Measurements from ENCODE around the gene WWTR1.

The WWTR1 gene

GRCh38 chr3:149657926-149658743 is at the start of gene WWTR1:
WWTR1 (minus strand) TSS chr3:149658025; CDS start chr3:149657306, 719 bp downstream.
- no peak for DNase-seq

- no peak for DNase-seq
Measured at GRCh38 chr3:149706905-149707304, 49.1 kb upstream of the WWTR1 start.

GRCh38 chr3:149705416-149705815 is 47.6 kb upstream of the WWTR1 start:
- no peak for DNase-seq

- no peak for DNase-seq
Measured at GRCh38 chr3:149703466-149703865, 45.6 kb upstream of the WWTR1 start.

- DNase-seq = no peak
Measured at GRCh38 chr3:149702691-149703441, 45.0 kb upstream of the WWTR1 start.

- no peak for DNase-seq
Measured at GRCh38 chr3:149701977-149702350, 44.1 kb upstream of the WWTR1 start.

GRCh38 chr3:149701206-149701976 is 43.6 kb upstream of the WWTR1 start:
- DNase-seq = no peak

GRCh38 chr3:149688122-149688757 is 30.4 kb upstream of the WWTR1 start:
- no peak for DNase-seq

- no peak for DNase-seq
Measured at GRCh38 chr3:149686996-149687395, 29.2 kb upstream of the WWTR1 start.

GRCh38 chr3:149678351-149678950 is 20.6 kb upstream of the WWTR1 start:
- no peak for DNase-seq

GRCh38 chr3:149673393-149673792 is 15.6 kb upstream of the WWTR1 start:
- no peak for DNase-seq

- DNase-seq = no peak
Measured at GRCh38 chr3:149670742-149671492, 13.1 kb upstream of the WWTR1 start.

- no peak for DNase-seq
Measured at GRCh38 chr3:149667576-149667975, 9.8 kb upstream of the WWTR1 start.

- DNase-seq = no peak
Measured at GRCh38 chr3:149663966-149664365, 6.1 kb upstream of the WWTR1 start.

- DNase-seq = no peak
Measured at GRCh38 chr3:149662240-149662887, 4.5 kb upstream of the WWTR1 start.

GRCh38 chr3:149660462-149660861 is 2.6 kb upstream of the WWTR1 start:
- DNase-seq = no peak

- DNase-seq = no peak
Measured at GRCh38 chr3:149658744-149659497, 1.1 kb upstream of the WWTR1 start.

GRCh38 chr3:149657321-149657925 is 402 bp downstream of the WWTR1 start:
- no peak for DNase-seq

- no peak for DNase-seq
Measured at GRCh38 chr3:149655826-149656574, 1.8 kb downstream of the WWTR1 start.

Data from NCI-H2171 treated with DMSO at 0.1 percent for 48 hours (cell line).